HCT116 (cell line): ENCODE measurements around the gene XRN1. TPM values are rescaled to one million over a fixed set of nuclear protein-coding genes. Genes with fewer than 3 reads are reported as not detected.

Experiments used
- ATAC-seq: fragments of 200-7000 bp; cut with Tn5 transposase; 2 replicates; pipeline ENCODE4 v1.9.1; 2020; ENCODE audit warnings: mild to moderate bottlenecking, moderate library complexity
- BruUV-seq: library from RNA; stranded (reverse); fragments of 400-500 nt; replicated peaks from 2 replicates; lab custom pipeline; 2021; lab: Mats Ljungman, UMichigan
- CTCF ChIA-PET: fragments of 300-600 bp; sonication (Branson Sonifier 250); formaldehyde crosslinking; loops from one replicate; lab custom pipeline; 2021; ENCODE audit warnings: antibody characterized with exemption; lab: Charles Lee
- POLR2A ChIA-PET: fragments of 300-600, 350-600 bp; sonication (Branson Sonifier 250); formaldehyde crosslinking; loops from one replicate; lab custom pipeline; 2021; ENCODE audit warnings: antibody characterized with exemption; lab: Charles Lee
- RAD21 ChIA-PET, 2 experiments: fragments of 300-600 bp; sonication (Branson Sonifier 250); formaldehyde crosslinking; loops; one replicate each; lab custom pipeline; 2023; ENCODE audit warnings: low total read pairs in 2 of 2; ENCODE audit not compliant: uncharacterized antibody in 2 of 2, unreplicated experiment in 2 of 2, low non-redundant PET in 1 of 2; lab: Charles Lee
- DNase-seq: peaks from one replicate; pipeline ENCODE4 v3.0.0-alpha.2; 2010; ENCODE audit warnings: low read depth, low spot score
- H2AFZ ChIP-seq: fragments of 200-600 bp; shearing (Covaris generic), sonication (generic); 2 replicates; pipeline ENCODE4 v1.6.1; 2017; ENCODE audit warnings: low read depth, mixed run types, mixed read lengths, antibody characterized with exemption, low read length; ENCODE audit not compliant: poor library complexity, severe bottlenecking
- H3K27ac ChIP-seq: 2 replicates; pipeline ENCODE4 v1.5.1; 2012; ENCODE audit warnings: low read depth, low read length
- H3K27me3 ChIP-seq: fragments of 200-600 bp; sonication (generic); 2 replicates; pipeline ENCODE4 v1.6.1; 2016; ENCODE audit warnings: mixed run types, low read length, mixed read lengths; ENCODE audit not compliant: insufficient read depth
- H3K36me3 ChIP-seq, 2 experiments: fragments of 200-500 bp in 1 of 2; fragments of 200-600 bp in 1 of 2; sonication (Bioruptor generic) in 1 of 2; sonication (generic) in 1 of 2; 2 replicates each; pipeline versions ENCODE4 v1.5.1 to v1.6.1; 2014 to 2016; ENCODE audit warnings: low read length in 2 of 2, inconsistent platforms in 1 of 2, mixed read lengths in 1 of 2, mixed run types in 1 of 2; ENCODE audit not compliant: insufficient read depth in 2 of 2, control insufficient read depth in 1 of 2
- H3K4me1 ChIP-seq, 2 experiments: fragments of 200-600 bp in 1 of 2; sonication (generic) in 1 of 2; 2 replicates each; pipeline versions ENCODE4 v1.5.1 to v1.6.1; 2012 to 2017; ENCODE audit warnings: low read length in 2 of 2, inconsistent platforms in 1 of 2, mild to moderate bottlenecking in 1 of 2, mixed read lengths in 1 of 2, mixed run types in 1 of 2, moderate library complexity in 1 of 2; ENCODE audit not compliant: insufficient read depth in 2 of 2, control insufficient read depth in 1 of 2
- H3K4me2 ChIP-seq: fragments of 200-600 bp; sonication (generic); 2 replicates; pipeline ENCODE4 v1.6.1; 2017; ENCODE audit warnings: mixed run types, low read length, mixed read lengths
- H3K4me3 ChIP-seq, 2 experiments: fragments of 200-600 bp in 1 of 2; sonication (generic) in 1 of 2; replicated peaks in 1 of 2; 2 replicates each; pipeline ENCODE4 v1.5.1; 2011 to 2016; ENCODE audit warnings: low read length in 2 of 2, control low read depth in 1 of 2, low read depth in 1 of 2, mild to moderate bottlenecking in 1 of 2, mixed read lengths in 1 of 2, mixed run types in 1 of 2
- H3K79me2 ChIP-seq: fragments of 200-600 bp; sonication (generic); 2 replicates; pipeline ENCODE4 v1.6.1; 2017; ENCODE audit warnings: mild to moderate bottlenecking, mixed run types, low read length, moderate library complexity, mixed read lengths; ENCODE audit not compliant: insufficient read depth
- H3K9ac ChIP-seq: fragments of 200-600 bp; sonication (generic); 2 replicates; pipeline ENCODE4 v1.6.1; 2016; ENCODE audit warnings: low read length, mixed read lengths
- H3K9me2 ChIP-seq: fragments of 200-600 bp; sonication (generic), shearing (Covaris generic); 2 replicates; pipeline ENCODE4 v1.6.1; 2017; ENCODE audit warnings: mixed run types, mild to moderate bottlenecking, moderate library complexity; ENCODE audit not compliant: insufficient read depth
- H3K9me3 ChIP-seq, 2 experiments: fragments of 200-500 bp in 1 of 2; fragments of 200-600 bp in 1 of 2; sonication (Bioruptor generic) in 1 of 2; sonication (generic) in 1 of 2; 2 replicates each; pipeline ENCODE4 v1.6.1; 2014 to 2017; ENCODE audit warnings: low read length in 2 of 2, mixed read lengths in 2 of 2, inconsistent platforms in 1 of 2, low read depth in 1 of 2, mild to moderate bottlenecking in 1 of 2, mixed run types in 1 of 2, moderate library complexity in 1 of 2; ENCODE audit not compliant: control insufficient read depth in 1 of 2, insufficient read depth in 1 of 2
- H4K20me1 ChIP-seq: fragments of 200-600 bp; sonication (generic), shearing (Covaris generic); 2 replicates; pipeline ENCODE4 v1.6.1; 2017; ENCODE audit warnings: mixed run types, mild to moderate bottlenecking, moderate library complexity; ENCODE audit not compliant: insufficient read depth
- CEBPB ChIP-seq: IDR thresholded peaks from 2 replicates; pipeline ENCODE4 v1.6.1; 2012; ENCODE audit warnings: low read depth
- CTCF ChIP-seq, 3 experiments: fragments of 200-600 bp in 1 of 3; sonication (generic) in 1 of 3; IDR thresholded peaks in 2 of 3; conservative IDR thresholded peaks in 1 of 3; 2 replicates each; pipeline ENCODE4 v1.5.1; 2012 to 2017; ENCODE audit warnings: low read depth in 2 of 3, low read length in 2 of 3, antibody characterized with exemption in 1 of 3, borderline replicate concordance in 1 of 3, control low read depth in 1 of 3, mild to moderate bottlenecking in 1 of 3, mixed read lengths in 1 of 3, mixed run types in 1 of 3, moderate library complexity in 1 of 3; ENCODE audit not compliant: insufficient read depth in 1 of 3
- EZH2 ChIP-seq: fragments of 200-600 bp; sonication (generic); IDR thresholded peaks from 2 replicates; pipeline ENCODE4 v1.6.1; 2017; ENCODE audit warnings: antibody characterized with exemption, mixed run types
- EZH2phosphoT487 ChIP-seq: fragments of 200-600 bp; IDR thresholded peaks from 2 replicates; pipeline ENCODE4 v1.6.1; 2018; ENCODE audit warnings: antibody characterized with exemption, borderline replicate concordance
- FOSL1 ChIP-seq: IDR thresholded peaks from 2 replicates; pipeline ENCODE4 v1.6.1; 2012; ENCODE audit warnings: low read depth
- JUND ChIP-seq: IDR thresholded peaks from 2 replicates; pipeline ENCODE4 v1.6.1; 2012
- MAX ChIP-seq: IDR thresholded peaks from 2 replicates; pipeline ENCODE4 v1.6.1; 2012
- POLR2A ChIP-seq: IDR thresholded peaks from 2 replicates; pipeline ENCODE4 v1.7.0; 2011; ENCODE audit warnings: borderline replicate concordance; ENCODE audit not compliant: insufficient read depth, insufficient read length; ENCODE audit errors: extremely low read depth
- RAD21 ChIP-seq: IDR thresholded peaks from 2 replicates; pipeline ENCODE4 v1.6.1; 2012; ENCODE audit warnings: low read depth, mild to moderate bottlenecking
- SIN3A ChIP-seq: IDR thresholded peaks from 2 replicates; pipeline ENCODE4 v1.6.1; 2012; ENCODE audit warnings: low read depth
- SP1 ChIP-seq: IDR thresholded peaks from 2 replicates; pipeline ENCODE4 v1.6.1; 2012; ENCODE audit warnings: low read depth
- SRF ChIP-seq: IDR thresholded peaks from 2 replicates; pipeline ENCODE4 v1.6.1; 2012; ENCODE audit warnings: low read depth
- TCF7L2 ChIP-seq: IDR thresholded peaks from 2 replicates; pipeline ENCODE4 v1.7.0; 2011; ENCODE audit warnings: borderline replicate concordance, inconsistent platforms; ENCODE audit not compliant: insufficient read depth, insufficient read length; ENCODE audit errors: extremely low read depth
- YY1 ChIP-seq: IDR thresholded peaks from 2 replicates; pipeline ENCODE4 v1.6.1; 2011; ENCODE audit warnings: low read length, low read depth, moderate library complexity, mild to moderate bottlenecking; ENCODE audit not compliant: insufficient replicate concordance; ENCODE audit errors: extremely low read depth
- ZBTB33 ChIP-seq: IDR thresholded peaks from 2 replicates; pipeline ENCODE4 v1.6.1; 2011; ENCODE audit warnings: mild to moderate bottlenecking, low read length, moderate library complexity; ENCODE audit not compliant: insufficient replicate concordance; ENCODE audit errors: extremely low read depth
- ZNF274 ChIP-seq: fragments of 200-500 bp; sonication (Bioruptor generic); IDR thresholded peaks from 2 replicates; pipeline ENCODE4 v1.6.1; 2014; ENCODE audit warnings: mild to moderate bottlenecking, low read depth, low read length, inconsistent platforms
- intact Hi-C: fragments of 100-400 bp; cut with micrococcal nuclease; formaldehyde crosslinking; loops from 2 replicates; pipeline ENCODE4 v1.10.0; 2022
- total RNA-seq: library from RNA; stranded (reverse); gene quantifications from one replicate; pipeline ENCODE4 v1.2.1, GENCODE V29; 2021; ENCODE audit not compliant: unreplicated experiment
- TF ChIP-seq, protein P1 (sequence below): IDR thresholded peaks from 2 replicates; pipeline ENCODE4 v1.6.1; 2012; ENCODE audit warnings: low read depth

XRN1 gene
- total RNA-seq, 1 experiment from 2014 or later, result 21.3 TPM

GRCh38 chr3:142310439-142310838, 137.4 kb downstream of the XRN1 start:
- Histone ChIP-seq H3K79me2 (no peaks in the 10 kb centered on the region), H3K4me3 (no peak overlapping the region), H3K4me2 (no peak overlapping the region), H2AFZ (no peak overlapping the region), H3K27me3 (no peaks in the 10 kb centered on the region), H3K9ac (no peak overlapping the region), H3K36me3 (peaks cover 2 to 4% of the 10 kb centered on the region in 2 experiments; a peak in 1 of 4 replicates), H3K9me2 (no peaks in the 10 kb centered on the region), H3K27ac (no peak overlapping the region), H4K20me1 (0 out of 2 replicates have a peak, but pooled peaks cover 3% of the 10 kb centered on the region), H3K4me1 (no peaks in the 10 kb centered on the region; a peak in 1 of 4 replicates), H3K9me3 (no peaks in the 10 kb centered on the region)
- BruUV-seq, result no TSS peak
- ChIA-PET CTCF (no interaction called here), RAD21 (no interaction called here), POLR2A (no interaction called here)
- DNase-seq (no peak), ATAC-seq (no peak)
- TF ChIP-seq ZBTB33 (no peak), CTCF (IDR thresholded peaks at IDR 0.05 in 2 of 3, conservative IDR thresholded peaks at IDR 0.05 in 1 of 3; ENCODE audit: borderline replicate concordance in 1 of 3, insufficient read depth in 1 of 3, low read depth in 2 of 3, low read length in 2 of 3) (no peak), RAD21 (no peak), FOSL1 (no peak), EZH2 (no peak), SIN3A (no peak), YY1 (no peak), MAX (no peak), EZH2phosphoT487 (no peak), SRF (no peak), TCF7L2 (no peak), CEBPB (no peak), JUND (no peak), ZNF274 (no peak), SP1 (no peak), POLR2A (no peak)
- TF ChIP-seq, protein P1, sequence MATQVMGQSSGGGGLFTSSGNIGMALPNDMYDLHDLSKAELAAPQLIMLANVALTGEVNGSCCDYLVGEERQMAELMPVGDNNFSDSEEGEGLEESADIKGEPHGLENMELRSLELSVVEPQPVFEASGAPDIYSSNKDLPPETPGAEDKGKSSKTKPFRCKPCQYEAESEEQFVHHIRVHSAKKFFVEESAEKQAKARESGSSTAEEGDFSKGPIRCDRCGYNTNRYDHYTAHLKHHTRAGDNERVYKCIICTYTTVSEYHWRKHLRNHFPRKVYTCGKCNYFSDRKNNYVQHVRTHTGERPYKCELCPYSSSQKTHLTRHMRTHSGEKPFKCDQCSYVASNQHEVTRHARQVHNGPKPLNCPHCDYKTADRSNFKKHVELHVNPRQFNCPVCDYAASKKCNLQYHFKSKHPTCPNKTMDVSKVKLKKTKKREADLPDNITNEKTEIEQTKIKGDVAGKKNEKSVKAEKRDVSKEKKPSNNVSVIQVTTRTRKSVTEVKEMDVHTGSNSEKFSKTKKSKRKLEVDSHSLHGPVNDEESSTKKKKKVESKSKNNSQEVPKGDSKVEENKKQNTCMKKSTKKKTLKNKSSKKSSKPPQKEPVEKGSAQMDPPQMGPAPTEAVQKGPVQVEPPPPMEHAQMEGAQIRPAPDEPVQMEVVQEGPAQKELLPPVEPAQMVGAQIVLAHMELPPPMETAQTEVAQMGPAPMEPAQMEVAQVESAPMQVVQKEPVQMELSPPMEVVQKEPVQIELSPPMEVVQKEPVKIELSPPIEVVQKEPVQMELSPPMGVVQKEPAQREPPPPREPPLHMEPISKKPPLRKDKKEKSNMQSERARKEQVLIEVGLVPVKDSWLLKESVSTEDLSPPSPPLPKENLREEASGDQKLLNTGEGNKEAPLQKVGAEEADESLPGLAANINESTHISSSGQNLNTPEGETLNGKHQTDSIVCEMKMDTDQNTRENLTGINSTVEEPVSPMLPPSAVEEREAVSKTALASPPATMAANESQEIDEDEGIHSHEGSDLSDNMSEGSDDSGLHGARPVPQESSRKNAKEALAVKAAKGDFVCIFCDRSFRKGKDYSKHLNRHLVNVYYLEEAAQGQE, result no peak
- intact Hi-C loops, result no loop called here
